Prostate gland (tissue), 2 donors: ENCODE measurements around the gene OS9.

ENCODE experiments used
- CTCF ChIP-seq, 4 experiments: fragments of 200-600 bp in 2 of 4; fragments of 450-650 bp in 2 of 4; sonication (generic) in 2 of 4; IDR thresholded peaks; 1 replicate in 3 of 4; 2 replicates in 1 of 4; pipeline ENCODE4 v1.5.1; 2016 to 2019; ENCODE audit warnings: antibody characterized with exemption in 4 of 4, mild to moderate bottlenecking in 2 of 4, moderate library complexity in 2 of 4
- POLR2A ChIP-seq: fragments of 450-650 bp; IDR thresholded peaks from one replicate; pipeline ENCODE4 v1.6.1; 2016; ENCODE audit warnings: antibody characterized with exemption, mild to moderate bottlenecking
- POLR2AphosphoS5 ChIP-seq: sonication (generic); formaldehyde crosslinking; IDR thresholded peaks from one replicate; pipeline ENCODE4 v1.6.1; 2017; ENCODE audit warnings: antibody characterized with exemption

GRCh38 chr12:57679697-57680096, 14.2 kb upstream of the OS9 start:
- TF ChIP-seq CTCF (IDR thresholded peaks at IDR 0.05) (no peak), POLR2A (no peak), POLR2AphosphoS5 (no peak)
